Measurements from ENCODE around the gene RAMP1. TPM values are rescaled to one million over a fixed set of nuclear protein-coding genes. Genes with fewer than 3 reads are reported as not detected.

The RAMP1 gene
- 1.0 TPM for polyA plus RNA-seq (2012; ENCODE audit: insufficient read length, low read depth)

- TF ChIP-seq REST (IDR thresholded peaks at IDR 0.05; ENCODE audit: insufficient read depth in 1 of 2, low read depth in 2 of 2, low read length in 2 of 2), result no peak
- no peak for TF ChIP-seq POLR2AphosphoS5 (IDR thresholded peaks at IDR 0.05; ENCODE audit: low read depth, low read length)
- TF ChIP-seq FOXP2 (optimal IDR thresholded peaks at IDR 0.05; ENCODE audit: borderline replicate concordance, extremely low read depth, extremely low read length, insufficient read depth), result no peak
- TF ChIP-seq TAF1 (IDR thresholded peaks at IDR 0.05; ENCODE audit: borderline replicate concordance, insufficient read depth, low read length), result no peak
- no peak for TF ChIP-seq SIN3A (IDR thresholded peaks at IDR 0.05; ENCODE audit: borderline replicate concordance, insufficient read depth, low read length)
Observed at GRCh38 chr2:237859533-237860272, at the start of gene RAMP1. RAMP1 (plus strand) TSS chr2:237859623; CDS start chr2:237859676, 53 bp downstream.

- TF ChIP-seq REST (IDR thresholded peaks at IDR 0.05; ENCODE audit: insufficient read depth in 1 of 2, low read depth in 2 of 2, low read length in 2 of 2) (no peak), TAF1 (IDR thresholded peaks at IDR 0.05; ENCODE audit: borderline replicate concordance, insufficient read depth, low read length) (no peak), FOXP2 (optimal IDR thresholded peaks at IDR 0.05; ENCODE audit: borderline replicate concordance, extremely low read depth, extremely low read length, insufficient read depth) (no peak), SIN3A (IDR thresholded peaks at IDR 0.05; ENCODE audit: borderline replicate concordance, insufficient read depth, low read length) (no peak)
Observed at GRCh38 chr2:237815637-237816036, 43.8 kb upstream of the RAMP1 start.

GRCh38 chr2:237816531-237816930 lies 42.9 kb upstream of the RAMP1 start:
- TF ChIP-seq SIN3A (IDR thresholded peaks at IDR 0.05; ENCODE audit: borderline replicate concordance, insufficient read depth, low read length) (no peak), REST (IDR thresholded peaks at IDR 0.05; ENCODE audit: insufficient read depth in 1 of 2, low read depth in 2 of 2, low read length in 2 of 2) (no peak), POLR2AphosphoS5 (IDR thresholded peaks at IDR 0.05; ENCODE audit: low read depth, low read length) (no peak), FOXP2 (optimal IDR thresholded peaks at IDR 0.05; ENCODE audit: borderline replicate concordance, extremely low read depth, extremely low read length, insufficient read depth) (no peak)

GRCh38 chr2:237818066-237818473 lies 41.4 kb upstream of the RAMP1 start:
- TF ChIP-seq FOXP2 (optimal IDR thresholded peaks at IDR 0.05; ENCODE audit: borderline replicate concordance, extremely low read depth, extremely low read length, insufficient read depth) (no peak), TAF1 (IDR thresholded peaks at IDR 0.05; ENCODE audit: borderline replicate concordance, insufficient read depth, low read length) (no peak), SIN3A (IDR thresholded peaks at IDR 0.05; ENCODE audit: borderline replicate concordance, insufficient read depth, low read length) (no peak), POLR2AphosphoS5 (IDR thresholded peaks at IDR 0.05; ENCODE audit: low read depth, low read length) (no peak), REST (IDR thresholded peaks at IDR 0.05; ENCODE audit: insufficient read depth in 1 of 2, low read depth in 2 of 2, low read length in 2 of 2) (no peak)

All from PFSK-1 (cell line).